Measurements from ENCODE around the gene LGALS12. TPM values are rescaled to one million over a fixed set of nuclear protein-coding genes. Genes with fewer than 3 reads are reported as not detected.

LGALS12 gene
- total and polyA plus RNA-seq, 2 of the 13 experiments (the other 11 are each of a cell fraction or from before 2014, with no cell fraction given) = not detected

DNA sequence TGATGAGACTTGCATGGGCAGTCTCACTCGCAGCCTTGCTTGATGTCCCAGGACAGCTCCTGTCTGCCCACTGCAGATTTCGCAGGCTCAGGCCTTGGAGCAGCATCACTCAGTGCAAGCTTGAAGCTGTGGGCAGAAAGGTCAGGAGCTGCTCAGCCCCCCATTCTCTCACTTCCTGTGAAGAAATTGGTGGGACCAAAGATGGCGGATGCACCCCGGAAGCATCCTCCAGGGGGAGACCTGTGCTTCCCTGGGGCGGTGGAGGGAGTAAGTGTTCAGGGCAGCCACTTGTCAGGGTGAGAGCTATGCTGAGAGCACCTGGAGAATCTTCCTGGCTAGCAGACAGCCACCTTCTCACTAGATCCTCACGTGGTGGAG lies 46.0 kb downstream of the LGALS12 start (continued):
- TF ChIP-seq MNT (IDR thresholded peaks at IDR 0.05) (no peak), AGO1 (IDR thresholded peaks at IDR 0.05; ENCODE audit: low read depth, low read length, poor library complexity, severe bottlenecking) (no peak), U2AF2 (IDR thresholded peaks at IDR 0.05; ENCODE audit: low read depth, low read length) (no peak), ATAD3A (CRISPR knock-in tag; IDR thresholded peaks at IDR 0.05) (no peak), ZNF776 (CRISPR knock-in tag; IDR thresholded peaks at IDR 0.05) (no peak), ZKSCAN1 (IDR thresholded peaks at IDR 0.05; ENCODE audit: low read length) (no peak), FOXM1 (CRISPR knock-in tag; IDR thresholded peaks at IDR 0.05) (no peak)
- TF ChIP-seq, protein P1, sequence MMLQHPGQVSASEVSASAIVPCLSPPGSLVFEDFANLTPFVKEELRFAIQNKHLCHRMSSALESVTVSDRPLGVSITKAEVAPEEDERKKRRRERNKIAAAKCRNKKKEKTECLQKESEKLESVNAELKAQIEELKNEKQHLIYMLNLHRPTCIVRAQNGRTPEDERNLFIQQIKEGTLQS (CRISPR knock-in tag; IDR thresholded peaks at IDR 0.05) = no peak

- Histone ChIP-seq H3K4me3 (replicated peaks in 1 of 3; ENCODE audit: insufficient read depth in 1 of 3, low read depth in 2 of 3, low read length in 3 of 3) (no peak overlapping the region), H3K27ac (ENCODE audit: extremely low read length, insufficient read depth, low read length) (no peak overlapping the region), H3K79me2 (ENCODE audit: insufficient read depth, low read length) (no peaks in the 10 kb centered on the region), H3K4me2 (ENCODE audit: low read depth, low read length) (no peak overlapping the region), H2AFZ (ENCODE audit: low read length) (no peak overlapping the region), H3K9me3 (ENCODE audit: low read length) (no peaks in the 10 kb centered on the region), H3K9ac (ENCODE audit: insufficient read depth, low read depth, low read length) (no peak overlapping the region), H4K20me1 (ENCODE audit: insufficient read depth, low read length) (no peaks in the 10 kb centered on the region), H3K4me1 (ENCODE audit: insufficient read depth, low read length) (no peaks in the 10 kb centered on the region), H3K36me3 (replicated peaks in 1 of 2; ENCODE audit: control insufficient read depth in 1 of 2, insufficient read depth in 2 of 2, low read length in 2 of 2) (no peaks in the 10 kb centered on the region), H3K27me3 (ENCODE audit: control insufficient read depth in 1 of 2, insufficient read depth in 2 of 2, low read length in 2 of 2) (peaks cover 1 to 7% of the 10 kb centered on the region in 2 experiments; a peak in 3 of 5 replicates)
- ChIA-PET CTCF (ENCODE audit: low intra/inter-chr PET ratio, low total read pairs) (no interaction called here), POLR2A (no interaction called here)
- intact Hi-C loops (cut with micrococcal nuclease; ENCODE audit: unreplicated experiment) = no loop called here
- TF ChIP-seq ZNF607 (CRISPR knock-in tag; IDR thresholded peaks at IDR 0.05; ENCODE audit: borderline replicate concordance) = no peak
- TF ChIP-seq ZNF501 (CRISPR knock-in tag; IDR thresholded peaks at IDR 0.05) = no peak
- no peak for TF ChIP-seq IKZF4 (CRISPR knock-in tag; IDR thresholded peaks at IDR 0.05; ENCODE audit: borderline replicate concordance, low read depth, not compliant biosample characterization)
- TF ChIP-seq, protein P2, sequence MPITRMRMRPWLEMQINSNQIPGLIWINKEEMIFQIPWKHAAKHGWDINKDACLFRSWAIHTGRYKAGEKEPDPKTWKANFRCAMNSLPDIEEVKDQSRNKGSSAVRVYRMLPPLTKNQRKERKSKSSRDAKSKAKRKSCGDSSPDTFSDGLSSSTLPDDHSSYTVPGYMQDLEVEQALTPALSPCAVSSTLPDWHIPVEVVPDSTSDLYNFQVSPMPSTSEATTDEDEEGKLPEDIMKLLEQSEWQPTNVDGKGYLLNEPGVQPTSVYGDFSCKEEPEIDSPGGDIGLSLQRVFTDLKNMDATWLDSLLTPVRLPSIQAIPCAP (CRISPR knock-in tag; IDR thresholded peaks at IDR 0.05; ENCODE audit: low read depth) = no peak
- TF ChIP-seq MTERF4 (CRISPR knock-in tag; IDR thresholded peaks at IDR 0.05) = no peak
- no peak for TF ChIP-seq THAP8 (CRISPR knock-in tag; IDR thresholded peaks at IDR 0.05; ENCODE audit: borderline replicate concordance)
- TF ChIP-seq FOXA3 (CRISPR knock-in tag; IDR thresholded peaks at IDR 0.05) = no peak
- WGBS (ENCODE audit: low lambda C conversion rate) = 40% methylated on average over 7 of the region's 7 CpGs
- no peak for ATAC-seq
- in situ Hi-C loops (cut with HindIII; ENCODE audit: extremely low pct_ligation_motif_present, low pct_unique_long_range_greater_than_20kb) = no loop called here
- BruUV-seq (replicated peaks) = no TSS peak
- no peak for DNase-seq (ENCODE audit: low spot score)
- FAIRE-seq = no peak
Observed at GRCh38 chr11:63552921-63553320, 47.0 kb downstream of the LGALS12 start.
